ENCODE data around the gene WDR6. TPM values are rescaled to one million over a fixed set of nuclear protein-coding genes. Genes with fewer than 3 reads are reported as not detected.

Gene WDR6
- total RNA-seq, 3 donors from 2014 or later (not counting 1 experiment from before 2014, with no cell fraction given) = 113 to 167 (median 129) TPM

DNA sequence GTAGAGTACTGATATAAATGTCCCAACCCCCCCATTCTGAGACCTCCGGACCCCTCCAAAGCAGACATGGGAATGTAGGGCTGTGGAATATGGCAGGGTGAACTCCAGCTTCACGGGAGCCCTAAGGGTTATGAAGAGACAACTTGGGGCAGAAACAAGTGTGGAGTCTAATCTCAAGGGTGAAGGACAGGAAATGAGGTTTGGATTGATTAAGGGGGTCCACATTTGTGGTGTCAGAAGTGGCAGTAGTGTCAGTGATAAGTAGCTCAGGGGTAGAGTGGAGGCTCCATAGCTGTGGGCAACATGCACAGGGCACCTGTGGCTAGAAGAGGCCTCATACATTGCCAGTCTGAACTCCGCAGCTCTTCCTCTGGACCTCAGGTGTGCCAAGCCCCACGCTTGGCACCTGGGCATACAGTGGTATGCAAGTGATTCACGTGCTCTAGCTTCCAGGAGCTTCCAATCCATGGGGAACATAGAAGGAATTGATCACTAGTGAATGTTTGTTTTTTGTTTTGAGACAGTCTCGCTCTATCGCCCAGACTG lies 21.3 kb upstream of the WDR6 start:
- H3K4me1 ChIP-seq (ENCODE audit: control insufficient read depth, insufficient read depth, low read length) = peaks cover 17% of the 10 kb centered on the region
- H3K9me3 Mint-ChIP-seq = no peaks in the 10 kb centered on the region
- WGBS (ENCODE audit: insufficient coverage) = 99% methylated on average over 7 of the region's 7 CpGs
- ATAC-seq (no peak), DNase-seq (no peak)
- TF ChIP-seq, protein P1, sequence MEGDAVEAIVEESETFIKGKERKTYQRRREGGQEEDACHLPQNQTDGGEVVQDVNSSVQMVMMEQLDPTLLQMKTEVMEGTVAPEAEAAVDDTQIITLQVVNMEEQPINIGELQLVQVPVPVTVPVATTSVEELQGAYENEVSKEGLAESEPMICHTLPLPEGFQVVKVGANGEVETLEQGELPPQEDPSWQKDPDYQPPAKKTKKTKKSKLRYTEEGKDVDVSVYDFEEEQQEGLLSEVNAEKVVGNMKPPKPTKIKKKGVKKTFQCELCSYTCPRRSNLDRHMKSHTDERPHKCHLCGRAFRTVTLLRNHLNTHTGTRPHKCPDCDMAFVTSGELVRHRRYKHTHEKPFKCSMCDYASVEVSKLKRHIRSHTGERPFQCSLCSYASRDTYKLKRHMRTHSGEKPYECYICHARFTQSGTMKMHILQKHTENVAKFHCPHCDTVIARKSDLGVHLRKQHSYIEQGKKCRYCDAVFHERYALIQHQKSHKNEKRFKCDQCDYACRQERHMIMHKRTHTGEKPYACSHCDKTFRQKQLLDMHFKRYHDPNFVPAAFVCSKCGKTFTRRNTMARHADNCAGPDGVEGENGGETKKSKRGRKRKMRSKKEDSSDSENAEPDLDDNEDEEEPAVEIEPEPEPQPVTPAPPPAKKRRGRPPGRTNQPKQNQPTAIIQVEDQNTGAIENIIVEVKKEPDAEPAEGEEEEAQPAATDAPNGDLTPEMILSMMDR (IDR thresholded peaks at IDR 0.05) = no peak
- peaks cover 16 to 26% of the 10 kb centered on the region in 2 donors for H3K4me1 Mint-ChIP-seq
- peak overlapping the region; percentile 22 for H3K4me3 Mint-ChIP-seq
- no peak overlapping the region for H3K4me3 ChIP-seq (ENCODE audit: low read length)
- H3K36me3 ChIP-seq (ENCODE audit: control insufficient read depth, insufficient read depth, low read length) = peaks cover 30% of the 10 kb centered on the region
- H3K27ac Mint-ChIP-seq = peak overlapping the region; percentile 20 to 26
- H3K27me3 ChIP-seq (ENCODE audit: control insufficient read depth, insufficient read depth, low read length) = no peaks in the 10 kb centered on the region
- H3K9me3 ChIP-seq (ENCODE audit: control insufficient read depth, insufficient read depth, low read length) = no peaks in the 10 kb centered on the region
- H3K36me3 Mint-ChIP-seq = no peaks in the 10 kb centered on the region
- no peaks in the 10 kb centered on the region for H3K27me3 Mint-ChIP-seq (ENCODE audit: low read depth in 2 of 2)
- no peak overlapping the region for H3K27ac ChIP-seq (ENCODE audit: low read length)
- intact Hi-C loops (cut with micrococcal nuclease) = loop anchor here (5.0 kb wide), 2 partner anchors 36 to 461 kb away; partner anchors contain the start of gene NDUFAF3

DNA sequence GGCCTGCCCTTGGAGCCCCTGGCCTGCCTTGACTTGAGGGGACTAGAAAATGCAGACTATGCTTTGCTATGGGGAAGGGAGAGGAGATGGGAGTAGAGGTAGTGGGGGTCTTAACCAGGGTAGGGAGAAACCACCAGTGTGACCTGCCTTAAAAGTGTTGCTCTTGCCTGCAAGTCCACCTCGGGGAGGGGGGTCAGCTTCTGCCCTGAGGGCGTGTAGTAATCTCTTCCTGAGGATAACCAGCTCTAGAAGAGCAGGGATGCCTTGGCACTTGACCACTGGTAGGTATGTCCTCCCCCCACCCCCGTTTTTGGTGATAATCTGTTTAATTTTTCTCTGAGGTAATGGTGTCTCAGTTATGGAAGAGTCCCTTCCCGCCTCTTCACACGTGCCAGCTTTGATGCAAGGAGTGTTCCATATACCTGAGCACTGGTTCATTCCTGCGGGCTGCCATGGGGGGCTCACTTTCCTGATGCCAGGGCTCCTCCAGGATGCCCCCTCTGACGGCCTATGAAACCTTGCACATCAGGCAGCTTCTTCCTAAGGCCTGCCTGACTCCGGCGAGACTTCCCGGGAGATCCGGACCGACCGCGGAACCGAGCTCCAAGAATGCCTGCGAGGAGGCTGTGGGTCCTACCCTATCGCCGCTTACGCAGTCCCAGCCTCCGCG lies 17.9 kb upstream of the WDR6 start:
- H3K27me3 Mint-ChIP-seq (ENCODE audit: low read depth in 2 of 2) = no peaks in the 10 kb centered on the region
- Histone ChIP-seq H3K36me3 (ENCODE audit: control insufficient read depth, insufficient read depth, low read length) (peaks cover 6% of the 10 kb centered on the region), H3K9me3 (ENCODE audit: control insufficient read depth, insufficient read depth, low read length) (no peaks in the 10 kb centered on the region), H3K27me3 (ENCODE audit: control insufficient read depth, insufficient read depth, low read length) (no peaks in the 10 kb centered on the region), H3K4me1 (ENCODE audit: control insufficient read depth, insufficient read depth, low read length) (peaks cover 26% of the 10 kb centered on the region), H3K4me3 (ENCODE audit: low read length) (peak overlapping the region; percentile 61), H3K27ac (ENCODE audit: low read length) (peak overlapping the region; percentile 62)
- DNase-seq (no peak), ATAC-seq (no peak)
- intact Hi-C loops (cut with micrococcal nuclease) = loop anchor here (5.0 kb wide), 2 partner anchors 33 to 458 kb away; partner anchors contain the start of gene NDUFAF3
- H3K36me3 Mint-ChIP-seq = no peaks in the 10 kb centered on the region
- 4% methylated on average over 20 of the region's 21 CpGs for WGBS (ENCODE audit: insufficient coverage)
- peak overlapping the region; percentile 73 to 86 for H3K27ac Mint-ChIP-seq
- no peaks in the 10 kb centered on the region for H3K9me3 Mint-ChIP-seq
- H3K4me1 Mint-ChIP-seq = peaks cover 28 to 44% of the 10 kb centered on the region in 2 donors
- H3K4me3 Mint-ChIP-seq = peak overlapping the region; percentile 90
- TF ChIP-seq, protein P1 (IDR thresholded peaks at IDR 0.05) = no peak

- H3K4me3 Mint-ChIP-seq = peak within 1 kb of the TSS; percentile 90
- ATAC-seq = peak; percentile 65 to 77 (median 73)
- no peaks in the 10 kb centered on the region for H3K9me3 Mint-ChIP-seq
Measured at GRCh38 chr3:48989796-48990635, 17.2 kb upstream of the WDR6 start, which contains the start of gene P4HTM. Gene P4HTM (plus strand): TSS chr3:48990241. CDS start chr3:48990257, 16 bp downstream.

More at GRCh38 chr3:48989796-48990635, 17.2 kb upstream of the WDR6 start, which contains the start of gene P4HTM:
- under 1% methylated on average over 91 of the region's 91 CpGs for WGBS (ENCODE audit: insufficient coverage)
- H3K27ac Mint-ChIP-seq = peak within 1 kb of the TSS; percentile 73 to 89
- Histone ChIP-seq H3K4me1 (ENCODE audit: control insufficient read depth, insufficient read depth, low read length) (peaks cover 26% of the 10 kb centered on the region), H3K36me3 (ENCODE audit: control insufficient read depth, insufficient read depth, low read length) (peaks cover 2% of the 10 kb centered on the region), H3K9me3 (ENCODE audit: control insufficient read depth, insufficient read depth, low read length) (no peaks in the 10 kb centered on the region), H3K27me3 (ENCODE audit: control insufficient read depth, insufficient read depth, low read length) (no peaks in the 10 kb centered on the region), H3K27ac (ENCODE audit: low read length) (peak within 1 kb of the TSS; percentile 62), H3K4me3 (ENCODE audit: low read length) (peak within 1 kb of the TSS; percentile 75)
- H3K4me1 Mint-ChIP-seq = peaks cover 28 to 49% of the 10 kb centered on the region in 2 donors
- no peaks in the 10 kb centered on the region for H3K27me3 Mint-ChIP-seq (ENCODE audit: low read depth in 2 of 2)
- peak; percentile 64 to 85 for DNase-seq
- intact Hi-C loops (cut with micrococcal nuclease) = loop anchor here (2.0 to 5.0 kb wide), 3 partner anchors 17 to 457 kb away; partner anchors contain the start of genes NDUFAF3 and WDR6
- TF ChIP-seq, protein P1 (IDR thresholded peaks at IDR 0.05) = no peak
- no peaks in the 10 kb centered on the region for H3K36me3 Mint-ChIP-seq

Data from natural killer cell (primary cell).